Measurements from ENCODE around the gene MC2R. TPM values are rescaled to one million over a fixed set of nuclear protein-coding genes. Genes with fewer than 3 reads are reported as not detected.

The MC2R gene
- total RNA-seq, 4 donors from 2014 or later, result not detected

- no peaks in the 10 kb centered on the region for H3K9me3 ChIP-seq
- no peaks in the 10 kb centered on the region for H3K27me3 ChIP-seq
- H3K4me1 ChIP-seq, result no peaks in the 10 kb centered on the region
- no peaks in the 10 kb centered on the region for H3K36me3 ChIP-seq
- no peak for DNase-seq
- TF ChIP-seq POLR2A (IDR thresholded peaks at IDR 0.05), result no peak
- TF ChIP-seq CTCF (IDR thresholded peaks at IDR 0.05), result no peak
- 46 to 50% methylated on average over 1 of the region's 1 CpG for WGBS, 2 donors
- no peak overlapping the region for H3K27ac ChIP-seq
- no peak overlapping the region for H3K4me3 ChIP-seq (replicated peaks in 1 of 3)
- intact Hi-C loops (cut with DNase I), result no loop called here
These were observed 14.7 kb downstream of the MC2R start for GRCh38 chr18:13900633-13901032.

- TF ChIP-seq CTCF (IDR thresholded peaks at IDR 0.05) (no peak), POLR2A (IDR thresholded peaks at IDR 0.05) (no peak)
- intact Hi-C loops (cut with DNase I), result no loop called here
- no peaks in the 10 kb centered on the region for H3K9me3 ChIP-seq
- DNase-seq, result no peak
- no peaks in the 10 kb centered on the region for H3K27me3 ChIP-seq
- WGBS, 2 donors, result 68 to 72% methylated on average over 6 of the region's 6 CpGs
- H3K36me3 ChIP-seq, result no peaks in the 10 kb centered on the region
- no peaks in the 10 kb centered on the region for H3K4me1 ChIP-seq
- no peak overlapping the region for H3K27ac ChIP-seq
- H3K4me3 ChIP-seq (replicated peaks in 1 of 3), result no peak overlapping the region
These were observed 19.8 kb downstream of the MC2R start for GRCh38 chr18:13895505-13896033.

GRCh38 chr18:13894531-13894930 lies 20.8 kb downstream of the MC2R start:
- 82 to 87% methylated on average over 5 of the region's 5 CpGs for WGBS, 2 donors

GRCh38 chr18:13893418-13893760 lies 21.9 kb downstream of the MC2R start:
- intact Hi-C loops (cut with DNase I), result no loop called here
- DNase-seq, result no peak

More at GRCh38 chr18:13894531-13894930, 20.8 kb downstream of the MC2R start:
- no peak overlapping the region for H3K27ac ChIP-seq
- TF ChIP-seq POLR2A (IDR thresholded peaks at IDR 0.05) (no peak), CTCF (IDR thresholded peaks at IDR 0.05) (no peak)
- H3K36me3 ChIP-seq, result no peaks in the 10 kb centered on the region
- H3K4me1 ChIP-seq, result no peaks in the 10 kb centered on the region
- H3K27me3 ChIP-seq, result no peaks in the 10 kb centered on the region
- no peak for DNase-seq
- intact Hi-C loops (cut with DNase I), result no loop called here
- no peak overlapping the region for H3K4me3 ChIP-seq (replicated peaks in 1 of 3)
- H3K9me3 ChIP-seq, result no peaks in the 10 kb centered on the region

GRCh38 chr18:13892098-13892497 lies 23.2 kb downstream of the MC2R start:
- no peak overlapping the region for H3K4me3 ChIP-seq (replicated peaks in 1 of 3)
- intact Hi-C loops (cut with DNase I), result no loop called here
- no peak for DNase-seq

More at GRCh38 chr18:13893418-13893760, 21.9 kb downstream of the MC2R start:
- Histone ChIP-seq H3K27me3 (no peaks in the 10 kb centered on the region), H3K9me3 (no peaks in the 10 kb centered on the region), H3K4me1 (no peaks in the 10 kb centered on the region), H3K27ac (no peak overlapping the region), H3K4me3 (replicated peaks in 1 of 3) (no peak overlapping the region), H3K36me3 (no peaks in the 10 kb centered on the region)
- no peak for TF ChIP-seq CTCF (IDR thresholded peaks at IDR 0.05)
- no peak for TF ChIP-seq POLR2A (IDR thresholded peaks at IDR 0.05)
- 56 to 78% methylated on average over 3 of the region's 3 CpGs for WGBS, 2 donors

More at GRCh38 chr18:13892098-13892497, 23.2 kb downstream of the MC2R start:
- Histone ChIP-seq H3K27me3 (no peaks in the 10 kb centered on the region), H3K36me3 (no peaks in the 10 kb centered on the region), H3K27ac (no peak overlapping the region), H3K4me1 (no peaks in the 10 kb centered on the region), H3K9me3 (no peaks in the 10 kb centered on the region)
- TF ChIP-seq CTCF (IDR thresholded peaks at IDR 0.05) (no peak), POLR2A (IDR thresholded peaks at IDR 0.05) (no peak)
- WGBS, 2 donors, result 89 to 91% methylated on average over 5 of the region's 5 CpGs

Data from thyroid gland (tissue), 4 donors.